K562 (cell line): ENCODE results near the gene LMNTD2. TPM values are rescaled to one million over a fixed set of nuclear protein-coding genes. Genes with fewer than 3 reads are reported as not detected.

Source experiments
- BHLHE40 ChIP-seq: IDR thresholded peaks from 2 replicates; pipeline ENCODE4 v1.6.1; 2011; ENCODE audit warnings: low read length, improper control_type of control experiment
- ESRRA ChIP-seq: fragments of 450-650 bp; IDR thresholded peaks from 2 replicates; pipeline ENCODE4 v1.6.1; 2014; ENCODE audit warnings: low read depth, mild to moderate bottlenecking, moderate library complexity, borderline replicate concordance
- ETS2 ChIP-seq: IDR thresholded peaks from 2 replicates; pipeline ENCODE4 v1.6.1; 2016; ENCODE audit warnings: borderline replicate concordance, missing genetic modification characterization, mild to moderate bottlenecking, moderate library complexity, missing compliant biosample characterization; ENCODE audit not compliant: poor library complexity, severe bottlenecking
- ETV5 ChIP-seq: sonication (generic); formaldehyde crosslinking; IDR thresholded peaks from 2 replicates; pipeline ENCODE4 v1.4.0; 2020; ENCODE audit warnings: low read depth, mild to moderate bottlenecking, missing genetic modification reagents
- FOXP1 ChIP-seq: sonication (generic); formaldehyde crosslinking; IDR thresholded peaks from 2 replicates; pipeline ENCODE4 v1.8.0; 2022; ENCODE audit warnings: mild to moderate bottlenecking, missing genetic modification reagents
- HOXB6 ChIP-seq: fragments of 250-450 bp; sonication (Bioruptor Pico); IDR thresholded peaks from 2 replicates; pipeline ENCODE4 v1.5.1; 2022; ENCODE audit warnings: mild to moderate bottlenecking, borderline replicate concordance
- MECOM ChIP-seq: fragments of 250-450 bp; sonication (Bioruptor Pico); IDR thresholded peaks from 2 replicates; pipeline ENCODE4 v1.8.0; 2022; ENCODE audit warnings: inconsistent platforms
- MYC ChIP-seq, 2 experiments: fragments of 250-450 bp in 1 of 2; sonication (Bioruptor Pico) in 1 of 2; IDR thresholded peaks; 2 replicates each; pipeline versions ENCODE4 v1.5.1 to v1.6.1; 2012 to 2021; ENCODE audit warnings: low read depth in 2 of 2, borderline replicate concordance in 1 of 2, improper control_type of control experiment in 1 of 2, low read length in 1 of 2, mild to moderate bottlenecking in 1 of 2, moderate library complexity in 1 of 2
- PML ChIP-seq: IDR thresholded peaks from 2 replicates; pipeline ENCODE4 v1.6.1; 2012; ENCODE audit warnings: low read length, inconsistent platforms
- TAF7 ChIP-seq: fragments of 450-650 bp; IDR thresholded peaks from 2 replicates; pipeline ENCODE4 v1.6.1; 2016; ENCODE audit warnings: missing genetic modification characterization, missing compliant biosample characterization
- TCF7L2 ChIP-seq: fragments of 150-350 bp; IDR thresholded peaks from 2 replicates; pipeline ENCODE4 v1.6.1; 2016; ENCODE audit warnings: low read depth, mild to moderate bottlenecking, low read length, moderate library complexity
- ZNF707 ChIP-seq: fragments of 250-450 bp; sonication (Bioruptor Pico); conservative IDR thresholded peaks from 2 replicates; pipeline ENCODE4 v1.8.0; 2022; ENCODE audit warnings: inconsistent platforms, mild to moderate bottlenecking, moderate library complexity
- polyA plus RNA-seq, 8 experiments: library from polyadenylated mRNA; depleted of rRNA in 4 of 8; stranded (reverse) in 5 of 8; unstranded in 3 of 8; fragments of >200 nt; fragmentation: Nextera tagmentation in 2 of 8; fragmentation: Illumina TruSeq in 1 of 8; extraction: Ambion mirVana in 2 of 8; extraction: Trizol in 1 of 8; gene quantifications; 2 replicates each; pipeline versions ENCODE4 v1.2.1 to v1.2.3, GENCODE V29; 2011 to 2014; ENCODE audit warnings: inconsistent platforms in 1 of 8, missing spikeins in 1 of 8
- total RNA-seq, 7 experiments: library from RNA; depleted of rRNA in 6 of 7; stranded (reverse); fragments of >200 nt in 6 of 7; fragmentation: Illumina TruSeq in 2 of 7; extraction: Trizol in 2 of 7; gene quantifications; 2 replicates each; pipeline versions ENCODE4 v1.2.1 to v1.2.3, GENCODE V29; 2011 to 2021; ENCODE audit warnings: low replicate concordance in 1 of 7
- TF ChIP-seq, protein P1 (sequence below): sonication (generic); formaldehyde crosslinking; IDR thresholded peaks from 2 replicates; pipeline ENCODE4 v1.8.1; 2023; ENCODE audit warnings: mild to moderate bottlenecking, missing genetic modification reagents
- TF ChIP-seq, protein P2 (sequence below): fragments of 450-650 bp; IDR thresholded peaks from 2 replicates; pipeline ENCODE4 v1.6.1; 2014; ENCODE audit warnings: low read depth, mild to moderate bottlenecking, moderate library complexity, borderline replicate concordance
- TF ChIP-seq, protein P3 (sequence below): fragments of 450-650 bp; conservative IDR thresholded peaks from 2 replicates; pipeline ENCODE4 v1.6.1; 2016; ENCODE audit warnings: missing genetic modification characterization, low read depth, mild to moderate bottlenecking, missing compliant biosample characterization, moderate library complexity
- TF ChIP-seq, protein P4 (sequence below): fragments of 450-650 bp; IDR thresholded peaks from 2 replicates; pipeline ENCODE4 v1.6.1; 2018; ENCODE audit not compliant: partially characterized antibody
- TF ChIP-seq, protein P5 (sequence below): fragments of 250-450 bp; sonication (Bioruptor Pico); IDR thresholded peaks from 2 replicates; pipeline ENCODE4 v1.8.0; 2022; ENCODE audit warnings: moderate library complexity, mild to moderate bottlenecking, inconsistent platforms

LMNTD2 gene
- total and polyA plus RNA-seq, 9 of the 15 experiments (the other 6 are each of a cell fraction or from before 2014, with no cell fraction given), result 0.48 to 4.2 (median 1.5) TPM; not detected in 3

DNA sequence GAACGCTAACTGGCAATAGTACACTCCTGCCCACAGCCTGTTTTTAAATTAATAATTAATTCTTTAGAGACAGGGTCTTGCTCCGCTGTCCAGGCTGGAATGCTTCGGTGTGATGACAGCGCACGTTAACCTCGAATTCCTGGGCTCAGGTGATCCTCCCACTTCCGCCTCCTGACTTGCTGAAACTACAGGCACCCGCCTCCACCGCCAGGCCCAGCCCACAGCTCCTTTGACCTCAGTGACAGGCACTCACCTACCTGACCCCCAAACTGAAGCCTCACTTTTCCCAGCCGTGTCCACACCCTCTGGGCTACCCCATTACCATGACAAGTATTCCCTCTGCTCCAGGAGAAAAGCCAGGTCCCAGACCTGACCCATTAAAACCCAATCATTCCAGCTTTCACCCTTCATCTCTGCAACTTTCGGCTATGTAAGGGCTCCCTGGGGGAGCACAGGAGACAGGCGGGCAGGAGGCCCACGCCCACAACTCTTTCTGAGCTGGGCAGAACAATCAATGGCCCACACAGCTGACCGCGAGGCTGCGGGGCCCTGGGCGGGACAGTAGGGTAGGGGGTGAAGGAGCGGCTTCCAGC, 730 bp downstream of the LMNTD2 start (continued):
- TF ChIP-seq, protein P1, sequence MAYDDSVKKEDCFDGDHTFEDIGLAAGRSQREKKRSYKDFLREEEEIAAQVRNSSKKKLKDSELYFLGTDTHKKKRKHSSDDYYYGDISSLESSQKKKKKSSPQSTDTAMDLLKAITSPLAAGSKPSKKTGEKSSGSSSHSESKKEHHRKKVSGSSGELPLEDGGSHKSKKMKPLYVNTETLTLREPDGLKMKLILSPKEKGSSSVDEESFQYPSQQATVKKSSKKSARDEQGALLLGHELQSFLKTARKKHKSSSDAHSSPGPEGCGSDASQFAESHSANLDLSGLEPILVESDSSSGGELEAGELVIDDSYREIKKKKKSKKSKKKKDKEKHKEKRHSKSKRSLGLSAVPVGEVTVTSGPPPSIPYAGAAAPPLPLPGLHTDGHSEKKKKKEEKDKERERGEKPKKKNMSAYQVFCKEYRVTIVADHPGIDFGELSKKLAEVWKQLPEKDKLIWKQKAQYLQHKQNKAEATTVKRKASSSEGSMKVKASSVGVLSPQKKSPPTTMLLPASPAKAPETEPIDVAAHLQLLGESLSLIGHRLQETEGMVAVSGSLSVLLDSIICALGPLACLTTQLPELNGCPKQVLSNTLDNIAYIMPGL (CRISPR knock-in tag), result no peak
- TF ChIP-seq, protein P2, sequence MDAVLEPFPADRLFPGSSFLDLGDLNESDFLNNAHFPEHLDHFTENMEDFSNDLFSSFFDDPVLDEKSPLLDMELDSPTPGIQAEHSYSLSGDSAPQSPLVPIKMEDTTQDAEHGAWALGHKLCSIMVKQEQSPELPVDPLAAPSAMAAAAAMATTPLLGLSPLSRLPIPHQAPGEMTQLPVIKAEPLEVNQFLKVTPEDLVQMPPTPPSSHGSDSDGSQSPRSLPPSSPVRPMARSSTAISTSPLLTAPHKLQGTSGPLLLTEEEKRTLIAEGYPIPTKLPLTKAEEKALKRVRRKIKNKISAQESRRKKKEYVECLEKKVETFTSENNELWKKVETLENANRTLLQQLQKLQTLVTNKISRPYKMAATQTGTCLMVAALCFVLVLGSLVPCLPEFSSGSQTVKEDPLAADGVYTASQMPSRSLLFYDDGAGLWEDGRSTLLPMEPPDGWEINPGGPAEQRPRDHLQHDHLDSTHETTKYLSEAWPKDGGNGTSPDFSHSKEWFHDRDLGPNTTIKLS, result no peak
- TF ChIP-seq MYC (IDR thresholded peaks at IDR 0.05; ENCODE audit: low read depth, low read length) (no peak), MYC (CRISPR knock-in tag; IDR thresholded peaks at IDR 0.05; ENCODE audit: borderline replicate concordance, low read depth) (no peak), MECOM (CRISPR knock-in tag) (no peak), ETV5 (CRISPR knock-in tag) (no peak), TCF7L2 (no peak), HOXB6 (CRISPR knock-in tag) (no peak), ZNF707 (CRISPR knock-in tag) (no peak), ETS2 (tag) (no peak), ESRRA (peak; percentile 24; the same call in 1 of the 2 replicates), FOXP1 (CRISPR knock-in tag) (no peak), BHLHE40 (no peak), PML (no peak), TAF7 (tag) (no peak)
- TF ChIP-seq, protein P3, sequence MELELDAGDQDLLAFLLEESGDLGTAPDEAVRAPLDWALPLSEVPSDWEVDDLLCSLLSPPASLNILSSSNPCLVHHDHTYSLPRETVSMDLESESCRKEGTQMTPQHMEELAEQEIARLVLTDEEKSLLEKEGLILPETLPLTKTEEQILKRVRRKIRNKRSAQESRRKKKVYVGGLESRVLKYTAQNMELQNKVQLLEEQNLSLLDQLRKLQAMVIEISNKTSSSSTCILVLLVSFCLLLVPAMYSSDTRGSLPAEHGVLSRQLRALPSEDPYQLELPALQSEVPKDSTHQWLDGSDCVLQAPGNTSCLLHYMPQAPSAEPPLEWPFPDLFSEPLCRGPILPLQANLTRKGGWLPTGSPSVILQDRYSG (tag), result no peak
- TF ChIP-seq, protein P4, sequence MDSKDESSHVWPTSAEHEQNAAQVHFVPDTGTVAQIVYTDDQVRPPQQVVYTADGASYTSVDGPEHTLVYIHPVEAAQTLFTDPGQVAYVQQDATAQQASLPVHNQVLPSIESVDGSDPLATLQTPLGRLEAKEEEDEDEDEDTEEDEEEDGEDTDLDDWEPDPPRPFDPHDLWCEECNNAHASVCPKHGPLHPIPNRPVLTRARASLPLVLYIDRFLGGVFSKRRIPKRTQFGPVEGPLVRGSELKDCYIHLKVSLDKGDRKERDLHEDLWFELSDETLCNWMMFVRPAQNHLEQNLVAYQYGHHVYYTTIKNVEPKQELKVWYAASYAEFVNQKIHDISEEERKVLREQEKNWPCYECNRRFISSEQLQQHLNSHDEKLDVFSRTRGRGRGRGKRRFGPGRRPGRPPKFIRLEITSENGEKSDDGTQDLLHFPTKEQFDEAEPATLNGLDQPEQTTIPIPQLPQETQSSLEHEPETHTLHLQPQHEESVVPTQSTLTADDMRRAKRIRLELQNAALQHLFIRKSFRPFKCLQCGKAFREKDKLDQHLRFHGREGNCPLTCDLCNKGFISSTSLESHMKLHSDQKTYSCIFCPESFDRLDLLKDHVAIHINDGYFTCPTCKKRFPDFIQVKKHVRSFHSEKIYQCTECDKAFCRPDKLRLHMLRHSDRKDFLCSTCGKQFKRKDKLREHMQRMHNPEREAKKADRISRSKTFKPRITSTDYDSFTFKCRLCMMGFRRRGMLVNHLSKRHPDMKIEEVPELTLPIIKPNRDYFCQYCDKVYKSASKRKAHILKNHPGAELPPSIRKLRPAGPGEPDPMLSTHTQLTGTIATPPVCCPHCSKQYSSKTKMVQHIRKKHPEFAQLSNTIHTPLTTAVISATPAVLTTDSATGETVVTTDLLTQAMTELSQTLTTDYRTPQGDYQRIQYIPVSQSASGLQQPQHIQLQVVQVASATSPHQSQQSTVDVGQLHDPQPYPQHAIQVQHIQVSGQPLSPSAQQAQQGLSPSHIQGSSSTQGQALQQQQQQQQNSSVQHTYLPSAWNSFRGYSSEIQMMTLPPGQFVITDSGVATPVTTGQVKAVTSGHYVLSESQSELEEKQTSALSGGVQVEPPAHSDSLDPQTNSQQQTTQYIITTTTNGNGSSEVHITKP, result no peak
- TF ChIP-seq, protein P5, sequence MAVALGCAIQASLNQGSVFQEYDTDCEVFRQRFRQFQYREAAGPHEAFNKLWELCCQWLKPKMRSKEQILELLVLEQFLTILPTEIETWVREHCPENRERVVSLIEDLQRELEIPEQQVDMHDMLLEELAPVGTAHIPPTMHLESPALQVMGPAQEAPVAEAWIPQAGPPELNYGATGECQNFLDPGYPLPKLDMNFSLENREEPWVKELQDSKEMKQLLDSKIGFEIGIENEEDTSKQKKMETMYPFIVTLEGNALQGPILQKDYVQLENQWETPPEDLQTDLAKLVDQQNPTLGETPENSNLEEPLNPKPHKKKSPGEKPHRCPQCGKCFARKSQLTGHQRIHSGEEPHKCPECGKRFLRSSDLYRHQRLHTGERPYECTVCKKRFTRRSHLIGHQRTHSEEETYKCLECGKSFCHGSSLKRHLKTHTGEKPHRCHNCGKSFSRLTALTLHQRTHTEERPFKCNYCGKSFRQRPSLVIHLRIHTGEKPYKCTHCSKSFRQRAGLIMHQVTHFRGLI, result no peak
